Measurements from ENCODE around the gene B4GALT6. TPM values are rescaled to one million over a fixed set of nuclear protein-coding genes. Genes with fewer than 3 reads are reported as not detected.

Gene B4GALT6
- total RNA-seq, 3 donors from 2014 or later (not counting 1 experiment from before 2014, with no cell fraction given) = 18.6 to 33.0 (median 20.6) TPM

DNA sequence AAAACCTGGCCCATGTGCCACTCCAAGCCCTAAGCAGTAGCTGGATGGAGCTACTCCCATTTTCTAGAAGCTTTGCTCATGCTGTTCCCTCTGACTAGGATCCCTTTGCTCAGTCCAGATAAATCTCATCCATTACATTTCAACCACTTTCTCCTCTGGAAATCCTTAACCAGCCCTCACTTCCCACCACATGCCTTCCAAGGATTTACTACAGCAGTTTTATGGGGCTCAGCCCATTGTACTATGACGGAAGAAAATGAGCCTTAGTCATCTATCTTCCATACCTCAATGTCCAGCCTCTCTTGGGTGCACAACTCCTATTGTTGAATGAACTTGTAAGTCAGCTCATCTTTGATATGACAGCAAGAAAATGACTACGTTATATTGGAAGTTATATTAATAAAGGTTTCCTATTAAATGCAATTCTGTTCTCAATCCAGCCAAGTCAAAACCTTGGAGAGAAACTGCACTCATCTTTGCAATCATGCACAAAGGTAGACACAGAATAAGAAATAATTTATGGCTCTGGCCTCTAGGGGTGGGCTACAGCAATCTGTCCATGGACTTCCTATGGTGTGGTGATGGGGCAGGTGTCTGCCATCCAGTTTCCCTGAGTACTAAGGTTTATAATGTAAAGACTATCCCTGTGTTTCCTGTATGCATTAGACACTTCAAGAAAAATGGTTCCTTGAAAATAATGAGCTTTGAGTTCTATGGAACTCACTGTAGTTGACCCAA lies 3.4 kb downstream of the B4GALT6 start:
- H3K27ac Mint-ChIP-seq = no peak overlapping the region
- TF ChIP-seq, protein P1, sequence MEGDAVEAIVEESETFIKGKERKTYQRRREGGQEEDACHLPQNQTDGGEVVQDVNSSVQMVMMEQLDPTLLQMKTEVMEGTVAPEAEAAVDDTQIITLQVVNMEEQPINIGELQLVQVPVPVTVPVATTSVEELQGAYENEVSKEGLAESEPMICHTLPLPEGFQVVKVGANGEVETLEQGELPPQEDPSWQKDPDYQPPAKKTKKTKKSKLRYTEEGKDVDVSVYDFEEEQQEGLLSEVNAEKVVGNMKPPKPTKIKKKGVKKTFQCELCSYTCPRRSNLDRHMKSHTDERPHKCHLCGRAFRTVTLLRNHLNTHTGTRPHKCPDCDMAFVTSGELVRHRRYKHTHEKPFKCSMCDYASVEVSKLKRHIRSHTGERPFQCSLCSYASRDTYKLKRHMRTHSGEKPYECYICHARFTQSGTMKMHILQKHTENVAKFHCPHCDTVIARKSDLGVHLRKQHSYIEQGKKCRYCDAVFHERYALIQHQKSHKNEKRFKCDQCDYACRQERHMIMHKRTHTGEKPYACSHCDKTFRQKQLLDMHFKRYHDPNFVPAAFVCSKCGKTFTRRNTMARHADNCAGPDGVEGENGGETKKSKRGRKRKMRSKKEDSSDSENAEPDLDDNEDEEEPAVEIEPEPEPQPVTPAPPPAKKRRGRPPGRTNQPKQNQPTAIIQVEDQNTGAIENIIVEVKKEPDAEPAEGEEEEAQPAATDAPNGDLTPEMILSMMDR (IDR thresholded peaks at IDR 0.05) = peak; percentile 42
- H3K4me3 Mint-ChIP-seq = peak overlapping the region; percentile 10
- ATAC-seq (no peak), DNase-seq (peak in 1 of 2 donors; percentile 35)
- H3K4me1 Mint-ChIP-seq = peaks cover 35 to 58% of the 10 kb centered on the region in 2 donors
- Histone ChIP-seq H3K4me3 (ENCODE audit: low read length) (no peak overlapping the region), H3K9me3 (ENCODE audit: control insufficient read depth, insufficient read depth, low read length) (no peaks in the 10 kb centered on the region), H3K27ac (ENCODE audit: low read length) (no peak overlapping the region), H3K36me3 (ENCODE audit: control insufficient read depth, insufficient read depth, low read length) (no peaks in the 10 kb centered on the region), H3K27me3 (ENCODE audit: control insufficient read depth, insufficient read depth, low read length) (no peaks in the 10 kb centered on the region), H3K4me1 (ENCODE audit: control insufficient read depth, insufficient read depth, low read length) (peaks cover 18% of the 10 kb centered on the region)
- intact Hi-C loops (cut with micrococcal nuclease) = loop anchor here (10.0 kb wide), 1 partner anchor 334 kb away; the partner anchor contains the start of gene RNF125
- H3K9me3 Mint-ChIP-seq = no peaks in the 10 kb centered on the region
- 100% methylated on average over 2 of the region's 2 CpGs for WGBS (ENCODE audit: insufficient coverage)
- no peaks in the 10 kb centered on the region for H3K36me3 Mint-ChIP-seq
- H3K27me3 Mint-ChIP-seq (ENCODE audit: low read depth in 2 of 2) = no peaks in the 10 kb centered on the region

DNA sequence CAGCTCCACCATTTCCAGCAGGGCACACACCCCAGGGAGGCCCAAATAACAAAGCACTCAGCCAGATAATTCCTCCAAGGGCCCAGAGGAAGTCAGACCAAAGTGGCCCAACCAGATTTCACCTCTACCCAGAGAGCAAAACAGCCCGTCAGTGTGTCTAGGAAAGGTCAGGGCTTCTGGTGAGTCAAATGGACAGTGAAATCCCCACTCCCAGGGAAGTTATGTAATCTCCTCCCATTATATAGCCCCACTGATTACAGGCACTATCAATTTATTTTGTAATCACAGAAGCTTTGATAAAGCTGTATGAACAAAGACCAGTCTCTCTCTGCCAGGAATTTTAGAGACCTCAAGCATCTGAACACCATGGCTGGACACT lies 4.0 kb downstream of the B4GALT6 start:
- no peaks in the 10 kb centered on the region for H3K36me3 ChIP-seq (ENCODE audit: control insufficient read depth, insufficient read depth, low read length)
- H3K4me3 ChIP-seq (ENCODE audit: low read length) = no peak overlapping the region
- no peak overlapping the region for H3K27ac Mint-ChIP-seq
- ATAC-seq (no peak), DNase-seq (no peak)
- WGBS (ENCODE audit: insufficient coverage) = no CpG with 5 or more reads among the region's 1 CpG
- no peak overlapping the region for H3K27ac ChIP-seq (ENCODE audit: low read length)
- H3K4me1 ChIP-seq (ENCODE audit: control insufficient read depth, insufficient read depth, low read length) = peaks cover 13% of the 10 kb centered on the region
- no peaks in the 10 kb centered on the region for H3K27me3 Mint-ChIP-seq (ENCODE audit: low read depth in 2 of 2)
- no peaks in the 10 kb centered on the region for H3K36me3 Mint-ChIP-seq
- TF ChIP-seq, protein P1 (IDR thresholded peaks at IDR 0.05) = no peak
- H3K9me3 Mint-ChIP-seq = no peaks in the 10 kb centered on the region
- peaks cover 34 to 55% of the 10 kb centered on the region in 2 donors for H3K4me1 Mint-ChIP-seq
- no peaks in the 10 kb centered on the region for H3K27me3 ChIP-seq (ENCODE audit: control insufficient read depth, insufficient read depth, low read length)
- no peaks in the 10 kb centered on the region for H3K9me3 ChIP-seq (ENCODE audit: control insufficient read depth, insufficient read depth, low read length)
- intact Hi-C loops (cut with micrococcal nuclease) = loop anchor here (10.0 kb wide), 1 partner anchor 334 kb away; the partner anchor contains the start of gene RNF125
- H3K4me3 Mint-ChIP-seq = no peak overlapping the region

DNA sequence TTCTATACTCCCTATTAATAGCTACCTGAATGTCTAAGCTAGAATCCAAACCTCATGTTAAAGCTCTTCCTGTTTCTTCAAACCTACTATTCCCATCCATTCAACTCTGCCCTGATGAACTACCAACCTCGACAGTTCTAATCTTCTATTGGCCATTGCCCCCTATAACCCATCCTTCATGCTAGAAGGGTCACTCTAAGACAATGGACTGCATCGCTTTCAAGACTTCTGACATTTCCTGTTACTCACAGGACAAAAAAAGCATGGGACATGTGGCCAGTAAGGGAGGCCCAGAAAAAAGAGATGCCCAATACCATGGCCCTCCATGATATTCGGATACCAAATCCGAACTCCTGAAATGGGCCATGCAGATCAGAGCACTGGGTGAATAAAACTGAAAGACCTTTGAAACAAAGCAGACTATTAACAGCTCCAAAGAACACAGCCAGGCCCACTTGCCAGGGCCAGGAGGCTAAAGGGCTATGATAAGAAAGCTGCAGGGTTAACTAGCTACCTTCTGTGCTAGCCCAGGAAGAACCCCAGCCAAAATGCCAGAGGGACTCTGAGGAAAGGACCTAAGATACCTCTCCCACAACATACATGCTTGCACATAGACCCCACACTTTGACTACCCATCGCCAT lies 4.5 kb downstream of the B4GALT6 start:
- no peaks in the 10 kb centered on the region for H3K36me3 Mint-ChIP-seq
- Histone ChIP-seq H3K4me3 (ENCODE audit: low read length) (no peak overlapping the region), H3K27ac (ENCODE audit: low read length) (no peak overlapping the region), H3K9me3 (ENCODE audit: control insufficient read depth, insufficient read depth, low read length) (no peaks in the 10 kb centered on the region), H3K27me3 (ENCODE audit: control insufficient read depth, insufficient read depth, low read length) (no peaks in the 10 kb centered on the region), H3K36me3 (ENCODE audit: control insufficient read depth, insufficient read depth, low read length) (no peaks in the 10 kb centered on the region), H3K4me1 (ENCODE audit: control insufficient read depth, insufficient read depth, low read length) (peaks cover 13% of the 10 kb centered on the region)
- H3K4me1 Mint-ChIP-seq = peaks cover 40 to 55% of the 10 kb centered on the region in 2 donors
- intact Hi-C loops (cut with micrococcal nuclease) = loop anchor here (10.0 kb wide), 1 partner anchor 335 kb away; the partner anchor contains the start of gene RNF125
- H3K4me3 Mint-ChIP-seq = no peak overlapping the region
- TF ChIP-seq, protein P1 (IDR thresholded peaks at IDR 0.05) = no peak
- no peaks in the 10 kb centered on the region for H3K9me3 Mint-ChIP-seq
- no peaks in the 10 kb centered on the region for H3K27me3 Mint-ChIP-seq (ENCODE audit: low read depth in 2 of 2)
- ATAC-seq = no peak
- DNase-seq = no peak
- H3K27ac Mint-ChIP-seq = no peak overlapping the region
- 91% methylated on average over 5 of the region's 5 CpGs for WGBS (ENCODE audit: insufficient coverage)
